HG03060 (cell line): ENCODE results near the gene TMEM8B.

ENCODE experiments used
- ATAC-seq: cut with Tn5 transposase; IDR thresholded peaks from one replicate; pipeline ENCODE4 v1.9.1; 2021; ENCODE audit warnings: low read depth, moderate number of reproducible peaks; ENCODE audit not compliant: unreplicated experiment

Gene TMEM8B

DNA sequence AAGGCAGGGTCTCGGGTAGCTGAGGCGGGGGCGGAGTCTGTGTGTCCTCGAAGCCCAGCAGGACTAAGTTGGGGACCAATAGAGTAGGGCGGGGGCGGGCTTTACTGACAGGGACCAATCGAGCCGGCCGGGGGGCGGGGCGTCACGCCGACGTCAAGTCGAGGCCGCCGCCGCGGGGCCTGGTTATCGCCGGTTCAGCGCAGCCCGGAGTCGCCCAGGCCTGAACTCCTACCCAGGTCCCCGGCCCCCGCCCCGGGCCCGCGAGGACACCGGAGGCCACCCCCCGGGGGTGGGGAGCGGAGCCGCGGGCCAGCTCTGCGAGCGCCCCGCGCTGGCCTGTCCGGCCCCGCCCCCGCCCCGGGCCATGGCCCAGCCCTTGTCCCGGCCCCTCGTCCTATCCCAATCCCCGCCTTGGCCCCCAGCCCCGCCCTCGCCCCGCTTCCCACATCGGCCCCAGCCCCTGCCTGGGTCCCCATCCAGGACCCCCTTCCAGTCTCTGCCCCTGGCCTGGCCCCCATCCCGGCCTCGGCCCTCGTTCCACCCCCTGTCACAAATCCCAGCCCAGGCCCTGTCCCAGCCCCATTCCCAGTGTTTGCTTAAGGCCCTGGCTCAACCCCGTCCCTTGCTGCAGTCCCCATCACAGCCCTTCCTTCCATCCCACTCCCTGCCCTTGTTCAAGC is at the start of gene TMEM8B:
TMEM8B (plus strand) TSS at position 145 of the 680 bp plus-strand sequence; CDS start at position 365, 220 bp downstream.
- peak; percentile 38 for ATAC-seq

DNA sequence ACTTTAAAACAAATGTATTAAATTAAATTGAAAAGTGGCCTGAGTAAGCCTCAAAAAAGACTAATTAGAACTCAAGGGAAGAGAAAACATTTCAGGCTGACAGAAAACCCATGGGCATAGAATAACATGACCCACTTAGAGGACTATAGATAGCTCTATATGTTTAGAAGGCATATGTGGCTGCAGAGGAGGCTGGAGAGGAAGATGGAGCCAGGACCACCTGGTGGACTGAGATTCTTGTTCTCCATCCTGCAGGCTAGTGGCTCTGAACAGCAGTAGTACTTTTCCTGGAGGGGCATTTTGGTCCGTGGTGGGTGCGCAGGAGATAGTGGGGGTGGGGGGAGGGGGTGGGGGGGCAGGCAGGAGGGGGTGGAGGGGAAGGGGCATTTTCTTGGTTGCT is 48.0 kb upstream of the TMEM8B start:
- no peak for ATAC-seq

DNA sequence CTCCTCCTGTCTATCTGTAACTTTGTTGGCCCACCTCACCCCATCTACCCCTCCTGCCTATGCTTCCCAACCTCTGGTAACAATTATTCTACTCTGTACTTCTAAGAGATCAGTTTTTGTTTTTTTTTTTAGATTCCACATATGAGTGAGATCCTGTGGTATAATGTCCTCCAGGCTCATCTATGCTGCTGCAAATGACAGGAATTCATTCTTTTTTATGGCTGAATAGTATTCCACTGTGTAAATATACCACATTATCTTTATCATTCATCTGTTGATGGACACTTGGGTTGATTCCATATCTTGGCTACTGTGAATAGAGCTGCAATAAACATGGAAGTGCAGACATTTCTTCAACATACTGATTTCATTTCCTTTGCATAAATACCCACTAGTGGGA is 45.6 kb upstream of the TMEM8B start:
- no peak for ATAC-seq

GRCh38 chr9:35789541-35789940 is 39.5 kb upstream of the TMEM8B start:
- ATAC-seq = no peak

DNA sequence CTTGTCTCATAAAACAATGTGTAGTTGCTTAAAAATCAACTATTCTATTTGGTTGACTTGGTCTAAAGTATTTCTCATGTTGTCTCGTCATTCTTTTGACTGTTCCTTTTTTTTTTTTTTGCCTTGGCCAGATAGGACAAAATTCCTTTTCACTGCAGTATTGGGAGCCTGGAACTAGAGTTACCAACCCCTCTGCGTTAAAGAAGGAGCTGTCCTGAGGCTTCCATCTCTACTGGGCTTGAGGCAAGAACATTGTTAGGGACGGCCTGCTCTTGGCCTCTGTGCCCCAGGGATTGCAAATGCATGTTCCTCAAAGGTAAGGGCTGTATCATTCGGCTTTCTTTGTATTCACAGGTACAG is 39.0 kb upstream of the TMEM8B start:
- ATAC-seq = no peak

- ATAC-seq = no peak
These were observed 38.4 kb upstream of the TMEM8B start for GRCh38 chr9:35790385-35791296.

DNA sequence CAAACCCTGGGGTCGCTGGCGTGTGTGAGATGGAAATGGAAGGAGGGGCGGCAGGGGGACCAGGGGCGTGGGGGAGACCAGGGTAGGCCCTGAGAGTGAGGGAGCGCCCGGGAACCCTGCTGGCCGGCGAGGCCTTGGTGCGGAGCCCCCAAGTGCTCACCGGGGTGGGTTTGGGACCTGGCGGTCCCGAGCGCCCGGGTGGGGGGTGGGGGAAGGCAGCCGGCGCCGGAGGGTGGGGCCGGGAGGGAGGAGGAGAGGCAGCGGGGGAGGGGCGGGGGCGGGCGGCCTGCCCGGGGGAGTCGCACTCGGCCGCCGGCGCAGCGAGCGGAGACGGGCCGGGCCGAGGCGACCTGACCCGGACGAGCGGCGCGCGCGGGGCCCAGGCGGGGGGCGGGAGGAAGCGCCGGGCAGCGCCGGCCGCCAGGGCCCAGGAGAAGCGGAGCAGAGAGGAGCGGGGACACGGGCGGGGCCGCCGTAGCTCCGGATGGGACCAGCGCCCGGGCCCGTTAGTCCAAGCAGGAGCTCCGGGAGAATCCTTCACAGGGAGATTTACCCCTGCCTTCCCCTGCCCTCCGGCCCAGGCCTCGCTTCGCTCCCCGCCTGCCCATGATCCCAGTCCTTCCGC is 37.6 kb upstream of the TMEM8B start, which contains the start of gene NPR2:
NPR2 (plus strand) TSS at position 295 of the 625 bp plus-strand sequence. CDS start 818 bp downstream, outside the sequence.
- no peak for ATAC-seq

GRCh38 chr9:35792024-35792813 is 36.8 kb upstream of the TMEM8B start:
- no peak for ATAC-seq

- no peak for ATAC-seq
These were observed 36.2 kb upstream of the TMEM8B start for GRCh38 chr9:35792826-35793225.

- ATAC-seq = no peak
These were observed 35.6 kb upstream of the TMEM8B start for GRCh38 chr9:35793461-35793860.

DNA sequence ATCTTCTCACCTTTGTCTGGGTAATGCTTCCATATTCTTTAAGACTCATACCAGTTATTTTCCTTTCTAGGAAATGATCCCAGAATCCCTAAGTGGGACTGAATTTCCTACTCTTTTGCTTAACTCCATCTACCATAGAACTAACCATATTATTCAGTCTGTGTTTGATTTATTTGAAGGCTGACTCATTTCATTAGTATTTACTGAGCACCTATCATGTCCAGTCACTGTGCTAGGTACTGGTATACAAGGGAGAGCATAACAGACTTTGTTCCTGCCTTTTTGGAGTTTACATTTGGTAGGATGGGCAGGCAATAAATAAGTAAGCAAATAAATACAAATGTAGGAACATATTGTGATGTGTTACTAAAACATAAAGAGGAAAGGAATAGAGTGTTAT is 33.3 kb upstream of the TMEM8B start:
- no peak for ATAC-seq

DNA sequence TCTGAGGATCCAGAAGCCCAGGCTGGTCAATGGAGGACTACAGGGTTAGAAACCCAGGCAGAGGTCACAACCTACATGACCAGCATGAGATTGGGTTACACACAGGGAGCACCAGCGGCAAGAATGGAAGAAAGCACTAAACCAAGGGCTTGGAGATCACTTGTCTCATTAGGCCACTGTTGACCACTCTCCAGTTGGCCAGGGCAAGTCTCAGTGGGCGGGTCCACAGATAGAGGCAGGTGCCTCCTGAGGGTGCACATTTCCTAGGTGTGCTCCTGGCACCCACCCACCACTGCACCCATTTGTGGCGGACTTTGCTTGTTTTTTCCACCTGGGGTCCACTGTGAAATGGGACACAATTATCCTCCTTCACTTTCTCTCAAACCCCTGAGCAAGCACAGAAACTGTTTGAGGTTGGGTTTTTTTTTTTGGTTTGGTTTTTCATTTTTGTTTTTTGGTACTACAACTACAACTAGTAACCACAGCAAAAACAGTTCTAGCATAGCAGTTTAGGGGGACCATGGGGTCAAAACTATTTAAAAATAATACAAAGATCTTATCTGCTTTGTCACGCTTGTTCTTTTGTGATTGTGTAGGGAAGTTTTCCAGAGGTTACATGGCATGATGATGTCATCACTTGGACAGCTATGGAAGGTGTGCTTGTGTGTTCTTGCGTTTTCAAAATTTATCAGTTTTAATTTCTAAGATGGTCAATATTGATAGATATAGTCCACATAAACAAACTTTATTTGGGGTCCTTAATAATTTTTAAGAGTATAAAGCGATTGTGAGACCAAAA is 31.5 kb upstream of the TMEM8B start:
- ATAC-seq = no peak

- ATAC-seq = peak; percentile 63
These were observed 30.2 kb upstream of the TMEM8B start for GRCh38 chr9:35798658-35799374.

DNA sequence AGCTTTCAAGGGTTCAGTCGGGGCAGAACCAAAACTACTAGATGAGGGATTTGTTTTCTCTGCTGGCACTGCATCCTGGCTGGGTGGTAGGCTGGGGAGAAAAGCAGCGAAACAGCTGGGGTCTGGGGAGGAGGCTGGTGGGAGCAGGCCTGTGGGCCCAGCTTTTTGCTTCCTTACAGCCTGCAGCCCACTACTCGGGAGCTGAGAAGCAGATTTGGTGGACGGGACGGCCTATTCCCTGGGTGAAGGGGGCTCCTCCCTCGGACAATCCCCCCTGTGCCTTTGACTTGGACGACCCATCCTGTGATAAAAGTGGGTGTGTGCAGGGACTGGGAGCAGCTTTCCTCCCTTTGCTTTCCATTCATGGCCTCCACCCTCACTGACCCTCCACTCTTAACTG is 28.5 kb upstream of the TMEM8B start:
- no peak for ATAC-seq

DNA sequence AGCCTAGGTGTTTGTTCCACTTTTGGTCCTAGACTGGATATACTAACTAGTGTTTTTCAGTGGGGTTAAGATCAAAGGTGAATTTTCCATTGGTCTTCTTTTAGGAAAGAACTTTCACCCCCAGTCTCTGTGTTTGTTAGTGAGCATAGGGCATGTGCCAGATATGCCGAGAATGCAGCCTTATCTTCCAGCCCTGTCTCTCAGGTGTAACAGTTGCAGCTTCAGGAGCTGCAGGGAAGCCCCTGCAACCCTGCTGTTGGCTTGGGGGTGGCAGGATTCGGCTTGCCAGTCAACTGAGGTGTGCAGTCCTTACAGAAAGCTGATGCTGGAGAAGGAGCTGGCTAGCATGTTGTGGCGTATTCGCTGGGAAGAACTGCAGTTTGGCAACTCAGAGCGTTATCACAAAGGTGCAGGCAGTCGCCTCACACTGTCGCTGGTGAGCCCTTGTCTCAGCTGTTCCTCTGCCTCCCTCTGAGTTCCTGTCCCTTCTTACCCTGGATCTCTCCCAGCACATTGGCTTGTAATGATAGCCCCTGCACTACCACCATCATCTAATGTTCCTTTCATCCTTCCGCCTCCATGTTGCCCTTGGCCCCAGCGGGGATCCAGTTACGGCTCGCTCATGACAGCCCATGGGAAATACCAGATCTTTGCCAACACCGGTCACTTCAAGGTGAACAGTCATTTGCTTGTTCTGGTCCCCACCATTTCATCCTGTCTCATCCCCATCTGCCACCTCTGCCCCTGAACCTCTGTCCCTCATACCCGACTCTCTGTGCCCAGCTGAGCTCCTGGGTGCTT is 27.5 kb upstream of the TMEM8B start:
- no peak for ATAC-seq

GRCh38 chr9:35806101-35806500 is 22.9 kb upstream of the TMEM8B start:
- ATAC-seq = no peak

DNA sequence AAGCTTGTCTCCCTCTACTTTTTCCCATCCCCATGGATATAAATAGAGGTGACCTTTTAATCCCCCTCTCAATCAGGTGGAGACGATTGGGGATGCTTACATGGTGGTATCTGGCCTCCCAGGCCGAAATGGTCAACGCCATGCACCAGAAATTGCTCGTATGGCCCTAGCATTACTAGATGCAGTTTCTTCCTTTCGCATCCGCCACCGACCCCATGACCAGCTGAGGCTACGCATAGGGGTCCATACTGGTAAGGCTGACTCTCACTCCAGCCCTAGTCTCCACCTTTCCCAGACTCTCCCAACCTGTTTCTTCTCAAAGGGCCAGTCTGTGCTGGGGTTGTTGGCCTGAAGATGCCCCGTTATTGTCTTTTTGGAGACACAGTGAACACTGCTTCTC is 20.6 kb upstream of the TMEM8B start:
- no peak for ATAC-seq

DNA sequence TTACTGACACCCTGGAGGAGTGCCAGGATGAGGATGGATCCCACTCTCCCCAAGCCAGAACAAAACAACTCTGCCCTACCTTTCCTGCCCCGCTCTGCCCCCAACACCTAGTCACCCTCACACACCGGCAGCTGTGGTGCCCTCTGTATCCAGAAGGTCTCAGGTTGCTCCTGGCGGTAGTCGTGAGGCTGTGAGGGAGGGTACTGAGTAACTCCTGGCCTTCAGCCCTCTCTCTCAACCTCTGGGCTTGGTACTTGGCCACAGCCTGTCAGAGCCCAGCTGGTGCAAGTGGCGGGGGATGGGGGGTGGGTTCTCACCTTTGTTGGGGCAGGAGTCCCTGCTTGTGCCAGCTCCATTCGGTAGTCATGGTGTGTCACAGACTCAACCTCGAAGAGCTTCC is 18.9 kb upstream of the TMEM8B start:
- ATAC-seq = no peak
